Transverse colon (tissue), 4 donors: ENCODE measurements around the gene BAIAP2.

ENCODE experiments used
- CTCF ChIP-seq, 5 experiments: fragments of 200-600 bp in 3 of 5; fragments of 450-650 bp in 2 of 5; sonication (generic) in 3 of 5; IDR thresholded peaks; 1 replicate in 2 of 5; 2 replicates in 3 of 5; pipeline ENCODE4 v1.5.1; 2016 to 2017; ENCODE audit warnings: antibody characterized with exemption in 5 of 5, inconsistent platforms in 3 of 5, mild to moderate bottlenecking in 2 of 5, moderate library complexity in 1 of 5
- EP300 ChIP-seq: sonication (generic); formaldehyde crosslinking; IDR thresholded peaks from one replicate; pipeline ENCODE4 v1.6.1; 2017; ENCODE audit warnings: antibody characterized with exemption, low read depth
- POLR2A ChIP-seq: fragments of 450-650 bp; IDR thresholded peaks from one replicate; pipeline ENCODE4 v1.6.1; 2016; ENCODE audit warnings: antibody characterized with exemption, mild to moderate bottlenecking, moderate library complexity
- POLR2AphosphoS5 ChIP-seq, 3 donors: sonication (generic); formaldehyde crosslinking; IDR thresholded peaks; one replicate each; pipeline ENCODE4 v1.6.1; 2016; ENCODE audit warnings: antibody characterized with exemption in 3 of 3

GRCh38 chr17:80996422-80997305 lies 38.3 kb upstream of the BAIAP2 start:
- no peak for TF ChIP-seq CTCF (IDR thresholded peaks at IDR 0.05)
- no peak for TF ChIP-seq POLR2A
- TF ChIP-seq EP300: no peak
- TF ChIP-seq POLR2AphosphoS5 (IDR thresholded peaks at IDR 0.05): no peak
